ACHN (cell line): ENCODE measurements around the gene OTOP3.
"Not testable (repeated sequence)": the region's sequence is repeated elsewhere in the genome, so short reads cannot be mapped to it uniquely, and the experiment has no call there.

Source experiments
- DNase-seq: peaks from one replicate; pipeline ENCODE4 v3.0.0-alpha.2; 2015
- in situ Hi-C: cut with HindIII; loops from 2 replicates; pipeline ENCODE4 v1.10.0; 2017; ENCODE audit warnings: low sequenced_read_pairs, low pct_ligation_motif_present, low pct_unique_long_range_greater_than_20kb

OTOP3 gene, protein sequence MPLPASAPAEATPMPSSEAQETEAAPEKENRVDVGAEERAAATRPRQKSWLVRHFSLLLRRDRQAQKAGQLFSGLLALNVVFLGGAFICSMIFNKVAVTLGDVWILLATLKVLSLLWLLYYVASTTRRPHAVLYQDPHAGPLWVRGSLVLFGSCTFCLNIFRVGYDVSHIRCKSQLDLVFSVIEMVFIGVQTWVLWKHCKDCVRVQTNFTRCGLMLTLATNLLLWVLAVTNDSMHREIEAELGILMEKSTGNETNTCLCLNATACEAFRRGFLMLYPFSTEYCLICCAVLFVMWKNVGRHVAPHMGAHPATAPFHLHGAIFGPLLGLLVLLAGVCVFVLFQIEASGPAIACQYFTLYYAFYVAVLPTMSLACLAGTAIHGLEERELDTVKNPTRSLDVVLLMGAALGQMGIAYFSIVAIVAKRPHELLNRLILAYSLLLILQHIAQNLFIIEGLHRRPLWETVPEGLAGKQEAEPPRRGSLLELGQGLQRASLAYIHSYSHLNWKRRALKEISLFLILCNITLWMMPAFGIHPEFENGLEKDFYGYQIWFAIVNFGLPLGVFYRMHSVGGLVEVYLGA

DNA sequence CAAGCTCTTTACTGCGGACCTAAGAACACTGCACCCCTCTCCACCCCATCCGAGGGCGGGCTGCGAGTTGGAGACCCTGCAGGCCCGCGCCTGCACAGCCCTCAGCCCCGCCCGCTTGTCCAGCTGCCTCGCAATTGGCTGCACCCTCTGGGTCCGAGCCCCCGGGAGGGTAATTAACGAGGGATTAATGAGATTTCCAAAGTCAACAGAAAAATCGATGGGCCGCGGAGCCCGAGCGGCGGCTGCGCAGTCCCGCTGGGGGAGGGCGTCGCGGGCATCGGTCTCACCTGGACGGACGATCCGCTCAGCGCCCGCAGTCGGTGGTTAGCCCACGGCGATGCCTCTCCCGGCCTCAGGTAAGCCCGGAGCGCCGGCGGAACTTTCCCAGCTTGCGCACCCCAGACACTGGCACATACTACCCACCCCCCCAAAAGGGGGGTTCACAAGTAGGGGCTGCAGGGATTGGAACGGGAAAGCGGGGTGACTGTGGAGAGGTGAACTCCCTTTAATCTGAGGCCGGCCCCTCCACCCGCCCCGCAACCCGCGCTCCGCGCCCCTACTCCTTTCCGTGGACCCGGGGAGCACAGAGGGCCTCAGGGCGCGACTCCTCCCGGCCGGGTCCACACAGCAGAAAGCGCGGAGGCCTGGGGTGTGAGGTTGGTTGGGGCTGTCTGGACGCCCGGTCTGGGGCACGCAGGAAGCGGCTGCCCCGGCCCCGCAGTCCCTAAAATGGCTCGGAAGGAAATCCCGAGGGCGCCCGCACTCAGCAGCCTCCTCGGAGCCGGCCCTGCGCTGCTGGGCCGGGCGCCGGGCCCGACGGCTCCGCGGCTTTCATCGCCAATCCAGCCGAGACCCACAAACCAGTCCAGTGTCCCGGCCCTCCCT lies at the start of gene OTOP3:
Gene OTOP3 (plus strand): TSS at position 314 of the 885 bp plus-strand sequence. CDS start 24 bp downstream, at position 338.
- in situ Hi-C loops = no loop called here
- no peak for DNase-seq

DNA sequence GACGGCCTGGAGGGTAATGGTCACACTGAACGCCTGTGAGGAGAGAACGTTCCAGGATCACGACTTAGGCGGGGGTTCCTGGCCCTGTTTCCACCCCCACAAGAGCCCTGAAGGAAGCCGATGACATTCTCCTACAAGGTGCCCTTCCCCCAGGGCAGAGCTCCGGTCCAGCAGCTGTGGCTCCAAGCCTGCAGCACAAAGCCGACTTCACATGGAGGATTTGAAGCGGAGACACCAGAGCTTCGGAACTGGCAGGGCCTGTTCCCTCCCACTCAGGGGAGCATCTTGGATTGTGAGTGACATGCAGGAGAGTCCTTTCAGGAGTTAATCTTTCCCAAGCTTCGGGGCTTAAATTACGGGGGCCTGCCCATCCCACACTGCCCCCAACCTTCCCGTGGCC lies 47.2 kb upstream of the OTOP3 start:
- in situ Hi-C loops = no loop called here
- no peak for DNase-seq

DNA sequence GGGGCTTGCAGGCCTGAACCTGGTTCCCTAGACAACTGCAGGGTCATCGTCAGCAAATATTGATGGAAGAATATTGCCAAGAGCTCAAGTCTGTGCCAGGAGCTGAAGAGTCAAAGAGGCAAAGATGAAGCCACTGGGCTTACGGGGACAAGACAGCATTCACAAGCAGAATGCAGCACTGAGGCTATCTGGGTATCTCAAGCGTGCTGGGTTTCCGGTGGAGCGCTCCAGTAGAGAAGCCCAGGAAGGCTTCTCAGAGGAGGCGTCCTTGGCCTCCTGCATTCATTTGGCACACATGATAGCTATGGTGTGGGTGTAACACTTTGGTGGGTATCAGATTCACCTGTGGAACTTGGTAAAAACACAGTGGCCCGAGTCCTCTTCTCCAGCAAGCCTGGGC lies 45.1 kb upstream of the OTOP3 start:
- in situ Hi-C loops = no loop called here

DNA sequence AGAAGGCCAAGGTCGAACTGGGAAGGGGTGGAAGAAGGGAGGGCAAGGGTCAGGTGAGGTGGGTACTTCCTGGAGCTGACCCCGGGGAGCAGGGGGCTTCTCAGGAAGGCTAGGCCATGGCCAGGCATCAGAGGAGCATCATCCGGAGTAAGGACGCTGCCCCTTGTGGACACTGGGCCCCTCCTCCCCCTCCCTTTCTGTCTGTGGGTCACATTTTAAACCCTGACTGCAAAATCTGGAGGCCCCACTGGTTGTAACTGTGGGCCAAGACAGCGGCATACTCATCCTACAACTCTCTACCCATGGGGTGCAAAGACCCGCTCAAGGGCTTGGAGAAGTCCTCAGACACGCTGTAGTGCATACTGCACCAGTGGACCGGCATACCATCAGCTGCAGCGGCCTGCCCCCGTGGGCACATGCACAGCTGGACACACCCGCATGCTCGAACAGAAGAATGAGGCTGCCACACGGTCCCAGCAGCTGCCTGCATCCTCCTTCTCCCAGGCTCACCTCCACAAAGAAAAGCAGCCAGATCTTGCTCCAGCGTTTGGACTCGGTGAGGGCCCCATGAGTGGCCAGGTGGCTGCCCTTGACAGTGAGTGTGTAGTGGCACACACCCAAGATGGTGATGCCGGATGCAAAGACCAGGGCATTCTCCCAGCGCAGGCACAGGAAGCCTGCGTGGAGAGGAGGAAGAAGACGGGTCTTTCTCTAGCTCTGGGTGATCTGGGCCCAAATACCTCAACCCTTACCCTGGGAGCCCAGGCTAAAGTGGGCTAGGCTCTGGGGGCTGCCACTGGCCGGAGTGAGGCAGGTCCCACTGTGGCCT lies 43.5 kb upstream of the OTOP3 start:
- DNase-seq = no peak
- in situ Hi-C loops = no loop called here

More for the DNA sequence above, 45.1 kb upstream of the OTOP3 start:
- no peak for DNase-seq

DNA sequence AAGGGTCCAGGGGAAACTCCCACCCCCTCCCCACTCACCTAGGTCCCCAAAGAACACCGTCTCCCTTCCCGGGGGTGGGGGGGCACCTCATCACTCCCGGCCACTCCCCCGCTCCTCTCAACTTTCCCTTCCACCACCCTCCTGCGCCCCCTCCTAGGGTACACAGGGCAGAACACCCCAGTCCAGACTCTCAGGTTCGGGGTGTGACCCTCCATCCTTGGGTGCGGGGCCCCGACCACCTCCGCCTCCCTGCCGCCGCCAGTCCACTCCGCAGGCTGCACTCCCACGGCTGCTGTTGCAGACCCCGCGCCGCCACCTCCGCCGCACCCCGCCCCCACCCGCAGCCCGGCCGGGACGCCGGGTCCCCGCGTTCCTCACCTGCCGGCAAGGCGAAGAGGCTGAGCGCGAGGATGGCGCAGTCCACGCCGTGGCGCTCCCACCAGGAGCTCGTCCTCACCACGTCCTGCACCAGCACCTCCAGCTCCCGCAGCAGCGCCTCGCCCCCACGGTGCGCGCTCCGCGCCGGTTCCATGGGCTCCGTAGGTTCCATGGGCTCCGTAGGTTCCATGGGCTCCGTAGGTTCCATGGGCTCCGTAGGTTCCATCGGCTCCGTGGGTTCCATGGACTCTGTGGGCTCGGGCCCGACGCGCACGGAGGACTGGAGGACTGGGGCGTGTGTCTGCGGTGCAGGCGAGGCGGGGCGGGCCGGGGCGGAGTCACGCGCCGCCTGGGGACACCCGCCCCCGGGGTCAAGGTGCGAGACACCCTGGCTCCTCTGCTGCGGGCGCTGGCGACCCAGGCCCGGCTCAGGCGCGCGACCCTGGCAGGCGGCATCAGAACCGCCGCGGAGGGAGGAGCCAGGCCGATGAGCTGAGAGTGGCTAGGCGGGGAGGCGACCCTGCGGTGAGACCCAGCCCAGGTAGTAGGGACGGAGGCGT lies 42.5 kb upstream of the OTOP3 start, which contains the start of gene FADS6:
Gene FADS6 (minus strand): TSS at position 660 of the 938 bp plus-strand sequence. CDS start 38 bp downstream, at position 622.
- in situ Hi-C loops = no loop called here
- no peak for DNase-seq

DNA sequence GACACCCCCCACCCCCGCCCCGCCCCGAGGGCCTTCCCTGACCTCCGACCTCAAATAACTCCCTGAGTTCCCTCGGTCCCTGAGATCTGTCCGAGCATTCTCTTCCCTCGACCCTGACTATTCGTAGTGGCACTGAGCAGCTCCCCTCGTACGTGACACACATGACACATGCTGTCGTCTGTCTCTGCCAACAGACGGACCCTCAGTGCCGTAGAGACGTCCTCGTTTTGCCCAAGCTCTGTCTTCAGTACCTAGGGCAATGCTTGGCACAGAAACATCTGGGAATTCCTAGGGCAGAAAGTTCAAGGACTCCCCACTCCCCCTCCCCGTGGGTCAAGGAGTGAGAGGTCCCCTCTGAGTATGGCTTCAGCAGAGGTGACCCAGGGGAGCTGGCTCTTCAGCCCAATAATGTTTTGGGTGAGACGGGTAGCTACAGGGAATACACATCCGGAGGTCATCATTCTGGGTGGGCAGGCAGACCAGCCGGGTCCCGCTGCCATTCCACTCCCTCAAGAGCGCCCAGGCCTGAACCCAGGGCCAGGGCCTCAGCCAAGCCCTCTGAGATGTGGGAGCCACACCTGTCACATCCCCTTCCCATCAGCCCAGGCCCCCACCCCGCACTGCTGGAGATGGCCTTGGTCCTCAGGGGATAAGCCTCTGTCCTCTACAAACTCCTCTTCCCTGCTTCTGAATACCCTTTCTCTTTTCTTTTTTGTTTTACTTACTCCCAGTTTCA lies 41.6 kb upstream of the OTOP3 start:
- no peak for DNase-seq
- in situ Hi-C loops = no loop called here

DNA sequence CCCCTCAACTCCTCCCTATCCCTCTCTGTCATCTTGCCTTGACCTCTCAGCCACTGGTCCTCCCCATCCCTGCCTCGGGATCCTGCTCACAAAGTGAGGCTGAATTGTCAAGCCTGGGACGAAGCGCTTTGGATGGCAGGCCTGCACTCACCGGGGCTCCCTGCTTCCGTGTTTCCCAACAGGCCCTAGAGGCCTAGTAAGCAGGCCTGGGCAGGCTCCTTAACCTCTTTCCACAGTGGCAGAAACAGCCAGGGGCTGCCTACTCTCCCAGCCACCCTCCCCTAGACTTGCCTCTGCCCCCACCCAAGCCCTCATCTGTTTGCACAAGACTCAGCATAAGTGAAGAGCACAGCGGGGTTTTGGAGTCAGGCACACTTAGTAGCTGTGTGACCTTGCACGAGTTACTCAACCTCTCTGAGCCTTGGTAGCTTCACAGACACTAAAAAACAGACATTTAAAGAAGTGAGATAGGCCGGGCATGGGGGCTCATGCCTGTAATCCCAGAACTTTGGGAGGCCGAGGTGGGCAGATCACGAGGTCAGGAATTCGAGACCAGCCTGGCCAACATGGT lies 37.2 kb upstream of the OTOP3 start:
- in situ Hi-C loops = no loop called here
- DNase-seq = no peak

DNA sequence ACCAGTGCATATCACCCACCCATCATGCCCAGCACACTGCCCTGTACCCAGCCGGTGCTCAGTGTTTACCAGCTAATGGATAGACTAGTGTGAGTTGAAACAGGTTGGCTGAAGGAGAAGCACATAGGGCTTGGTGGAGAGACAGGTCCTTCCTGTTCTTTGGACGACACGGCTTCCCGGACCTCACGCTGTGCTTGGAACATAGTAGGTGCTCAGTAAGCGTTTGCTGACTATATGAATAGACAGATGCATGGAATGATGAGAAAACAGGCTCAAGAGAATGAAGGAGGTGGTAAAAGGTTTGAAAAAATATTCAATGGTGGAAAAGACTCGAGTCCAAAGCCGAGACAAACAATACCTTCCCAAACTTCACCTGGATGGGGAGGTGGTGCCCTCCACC lies 35.5 kb upstream of the OTOP3 start:
- in situ Hi-C loops = no loop called here

DNA sequence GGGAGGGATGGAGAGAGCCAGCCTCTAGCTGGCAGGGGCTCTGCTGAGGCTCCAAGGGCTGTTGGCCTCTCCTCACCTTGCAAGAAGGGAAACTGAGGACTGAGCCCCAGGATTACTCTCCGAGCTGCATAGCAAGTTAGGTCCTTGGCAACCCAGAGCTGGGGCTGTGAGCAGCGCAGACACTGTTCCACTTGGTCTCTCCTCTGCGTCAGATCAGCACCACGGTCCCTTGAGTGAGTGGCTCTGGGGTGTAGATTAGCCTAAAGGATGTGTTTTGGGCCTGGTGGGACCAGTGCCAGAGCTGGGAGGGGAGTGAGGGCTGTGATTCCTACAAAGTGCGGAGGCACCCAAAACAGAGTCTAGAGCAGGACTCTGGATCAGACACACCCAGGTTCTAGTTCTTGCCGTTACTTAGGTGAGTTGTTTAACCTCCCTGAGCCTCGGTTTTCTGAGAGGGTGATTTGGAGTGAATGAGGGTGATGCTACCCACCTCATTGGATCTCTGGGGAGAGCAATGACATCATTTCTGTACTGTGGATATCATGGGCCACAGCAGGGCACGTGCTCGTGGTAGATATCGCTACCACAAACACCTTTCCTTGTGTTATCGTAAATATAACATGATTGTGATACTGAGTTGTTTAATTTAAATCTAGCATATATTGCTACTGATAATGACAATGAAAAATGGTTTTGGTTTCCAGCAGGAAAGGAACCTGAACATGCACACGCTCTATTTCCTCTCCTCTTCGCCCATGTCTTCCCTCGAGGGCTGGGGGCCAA lies 34.2 kb upstream of the OTOP3 start:
- in situ Hi-C loops = no loop called here
- DNase-seq = no peak

More for the DNA sequence above, 35.5 kb upstream of the OTOP3 start:
- no peak for DNase-seq

DNA sequence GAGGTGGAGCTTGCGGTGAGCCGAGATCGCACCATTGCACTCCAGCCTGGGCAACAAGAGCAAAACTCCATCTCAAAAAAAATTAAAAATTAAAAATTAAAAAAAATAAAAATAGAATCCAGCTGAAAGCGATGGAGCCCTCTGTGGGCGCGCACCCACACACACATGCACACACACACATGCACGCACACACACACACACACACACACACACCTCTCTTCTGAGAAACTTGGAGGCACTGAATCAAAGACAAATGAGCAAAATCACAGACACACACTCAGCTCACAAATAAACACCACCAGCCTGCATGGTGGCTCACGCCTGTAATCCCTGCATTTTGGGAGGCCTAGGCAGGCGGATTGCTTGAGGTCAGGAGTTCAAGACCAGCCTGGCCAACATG lies 32.7 kb upstream of the OTOP3 start:
- in situ Hi-C loops = no loop called here
- no peak for DNase-seq

DNA sequence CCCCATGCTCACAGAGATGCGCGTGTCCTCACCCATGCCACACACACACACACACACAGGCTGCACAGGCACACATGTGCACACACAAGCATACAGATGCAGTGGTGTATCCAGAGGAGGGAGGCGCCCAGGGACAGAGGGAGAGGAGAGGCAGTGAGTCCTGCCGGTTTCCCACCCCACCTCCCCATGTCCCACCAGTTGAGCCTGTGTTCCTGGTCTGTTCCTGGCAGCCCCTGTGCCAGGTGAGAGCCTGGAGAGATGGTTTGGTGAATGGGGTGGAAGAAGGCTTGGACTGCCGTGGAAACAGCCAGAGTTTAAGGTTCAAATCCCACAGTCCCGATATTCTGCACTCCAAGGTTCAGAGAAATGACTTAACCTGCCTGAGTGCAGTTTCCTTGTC lies 32.0 kb upstream of the OTOP3 start:
- no peak for DNase-seq
- in situ Hi-C loops = no loop called here

DNA sequence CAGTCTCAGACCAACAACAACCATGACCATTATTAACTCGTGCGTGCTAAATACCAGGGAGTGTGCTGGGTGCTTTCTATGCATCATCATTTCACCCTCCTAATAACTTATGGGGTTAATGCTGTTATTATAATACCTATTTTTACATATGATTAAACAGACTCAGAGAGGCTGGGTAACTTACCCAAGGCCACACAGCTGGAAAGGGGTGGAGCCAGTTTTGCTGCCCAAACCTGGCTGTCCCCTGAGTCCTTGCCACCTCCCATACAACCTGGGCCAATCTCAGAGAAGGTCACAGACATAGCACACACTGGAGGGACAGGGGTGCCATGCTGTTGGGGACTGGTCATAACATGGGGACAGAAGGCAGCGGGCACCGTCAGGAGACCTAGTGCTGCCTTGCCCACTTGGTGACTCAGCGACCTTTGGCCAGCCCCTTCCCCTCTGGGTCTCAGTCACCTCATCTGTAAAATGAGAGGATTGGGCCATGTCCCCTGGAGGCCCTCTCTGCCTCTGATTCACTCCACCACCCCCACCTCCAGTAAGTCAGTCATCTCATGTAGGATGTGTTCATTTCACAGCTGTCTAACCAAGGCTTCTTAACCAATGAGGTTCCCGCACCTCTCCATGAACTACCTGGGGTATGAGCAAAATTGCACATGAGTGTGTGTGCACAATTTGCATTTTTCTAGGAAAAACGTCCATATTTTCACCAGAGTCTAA lies 30.9 kb upstream of the OTOP3 start:
- in situ Hi-C loops = no loop called here
- DNase-seq = no peak

DNA sequence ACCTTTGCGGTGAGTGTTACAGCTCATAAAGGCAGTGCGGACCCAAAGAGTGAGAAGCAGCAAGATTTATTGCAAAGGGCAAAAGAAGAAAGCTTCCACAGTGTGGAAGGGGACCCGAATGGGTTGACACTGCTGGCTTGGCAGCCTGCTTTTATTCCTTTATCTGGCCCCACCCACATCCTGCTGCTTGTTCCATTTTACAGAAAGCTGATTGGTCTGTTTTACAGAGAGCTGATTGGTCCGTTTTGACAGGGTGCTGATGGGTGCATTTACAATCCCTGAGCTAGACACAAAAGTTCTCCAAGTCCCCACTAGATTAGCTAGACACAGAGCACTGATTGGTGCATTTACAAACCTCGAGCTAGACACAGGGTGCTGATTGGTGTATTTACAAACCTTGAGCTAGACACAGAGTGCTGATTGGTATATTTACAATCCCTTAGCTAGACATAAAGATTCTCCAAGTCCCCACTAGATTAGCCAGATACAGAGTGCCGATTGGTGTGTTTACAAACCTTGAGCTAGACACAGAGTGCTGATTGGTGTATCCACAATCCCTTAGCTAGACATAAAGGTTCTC lies 29.4 kb upstream of the OTOP3 start:
- in situ Hi-C loops, DNase-seq: not testable (repeated sequence)

DNA sequence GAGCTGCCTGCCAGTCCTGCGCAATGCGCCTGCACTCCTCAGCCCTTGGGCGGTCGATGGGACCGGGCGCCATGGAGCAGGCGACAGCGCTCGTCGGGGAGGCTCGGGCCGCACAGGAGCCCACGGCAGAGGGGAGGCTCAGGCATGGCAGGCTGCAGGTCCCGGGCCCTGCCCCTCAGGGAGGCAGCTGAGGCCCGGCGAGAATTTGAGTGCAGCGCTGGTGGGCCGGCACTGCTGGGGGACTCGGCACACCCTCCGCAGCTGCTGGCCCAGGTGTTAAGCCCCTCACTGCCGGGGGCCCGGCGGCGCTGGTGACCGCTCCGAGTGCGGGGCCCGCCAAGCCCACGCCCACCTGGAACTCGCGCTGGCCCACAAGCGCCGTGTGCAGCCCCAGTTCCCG lies 28.7 kb upstream of the OTOP3 start:
- in situ Hi-C loops = no loop called here

DNA sequence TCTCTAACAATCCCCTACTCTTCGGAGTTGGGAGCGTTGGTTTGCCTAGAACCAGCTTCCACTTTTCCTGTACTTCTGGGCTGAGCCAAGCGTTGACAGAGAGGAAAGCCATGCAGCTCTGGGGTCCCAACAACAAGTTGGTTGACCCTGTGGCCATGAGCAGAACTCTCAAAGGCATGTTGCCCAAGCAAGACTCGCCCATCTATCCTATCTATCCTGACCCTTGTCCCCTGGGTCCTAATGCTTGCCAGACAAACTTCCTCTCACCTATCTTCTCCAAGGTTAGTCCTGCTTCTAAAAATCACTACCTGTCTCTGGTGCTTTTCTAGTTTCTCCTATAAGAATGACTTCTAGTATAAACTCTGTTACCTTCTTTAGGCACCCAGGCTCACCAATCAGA lies 26.6 kb upstream of the OTOP3 start:
- in situ Hi-C loops, DNase-seq: not testable (repeated sequence)

More for the DNA sequence above, 28.7 kb upstream of the OTOP3 start:
- DNase-seq = no peak
